OCI-LY3 (cell line): Measurements from ENCODE around the gene STRA6.

Experiments
- H2AFZ ChIP-seq: fragments of 200-600, 300-600 bp; shearing (Covaris generic); 2 replicates; pipeline ENCODE4 v1.6.0; 2014; ENCODE audit warnings: antibody characterized with exemption, low read depth, low read length
- H3K27ac ChIP-seq: fragments of 200-600, 300-600 bp; sonication (generic); 2 replicates; pipeline ENCODE4 v1.5.1; 2014; ENCODE audit warnings: mild to moderate bottlenecking, low read length, moderate library complexity, mixed read lengths
- H3K27me3 ChIP-seq: fragments of 200-600, 300-600 bp; sonication (generic); 2 replicates; pipeline ENCODE4 v1.6.1; 2014; ENCODE audit warnings: low read depth, low read length, mixed read lengths
- H3K36me3 ChIP-seq: fragments of 200-600, 300-600 bp; sonication (generic); replicated peaks from 2 replicates; pipeline ENCODE3; 2014; ENCODE audit warnings: low read depth, low read length, mixed read lengths
- H3K4me1 ChIP-seq: fragments of 300-600, 200-600 bp; sonication (generic); 2 replicates; pipeline ENCODE4 v1.6.1; 2014; ENCODE audit warnings: low read length, mixed read lengths
- H3K4me2 ChIP-seq: fragments of 200-600, 300-600 bp; sonication (generic); 2 replicates; pipeline ENCODE4 v1.6.1; 2014; ENCODE audit warnings: low read length, mixed read lengths
- H3K4me3 ChIP-seq: fragments of 300-600, 200-600 bp; sonication (generic); 2 replicates; pipeline ENCODE4 v1.5.1; 2014; ENCODE audit warnings: antibody characterized with exemption, mild to moderate bottlenecking, low read length, moderate library complexity
- H3K79me2 ChIP-seq: fragments of 300-600, 200-600 bp; shearing (Covaris generic); 2 replicates; pipeline ENCODE4 v1.6.1; 2014; ENCODE audit warnings: mild to moderate bottlenecking, low read length, mixed read lengths
- H3K9ac ChIP-seq: fragments of 300-600, 200-600 bp; shearing (Covaris generic); 2 replicates; pipeline ENCODE4 v1.6.0; 2014; ENCODE audit warnings: mild to moderate bottlenecking, low read length, moderate library complexity
- H3K9me3 ChIP-seq: fragments of 200-600, 300-600 bp; shearing (Covaris generic); 2 replicates; pipeline ENCODE4 v1.6.1; 2014; ENCODE audit warnings: low read length, mixed read lengths; ENCODE audit not compliant: insufficient read depth
- H4K20me1 ChIP-seq: fragments of 200-600, 300-600 bp; sonication (generic); 2 replicates; pipeline ENCODE4 v1.6.1; 2016; ENCODE audit warnings: low read length, mixed read lengths; ENCODE audit not compliant: insufficient read depth
- EZH2phosphoT487 ChIP-seq: fragments of 200-600 bp; shearing (Covaris generic); IDR thresholded peaks from 2 replicates; pipeline ENCODE4 v1.6.1; 2018; ENCODE audit warnings: antibody characterized with exemption, mixed run types, low read depth
- TF ChIP-seq, protein P1 (sequence below): fragments of 200-600, 300-600 bp; sonication (generic); IDR thresholded peaks from 2 replicates; pipeline ENCODE4 v1.5.1; 2014; ENCODE audit warnings: antibody characterized with exemption, low read length, low read depth

The STRA6 gene

GRCh38 chr15:74130155-74130848 is 72.3 kb downstream of the STRA6 start, which contains the start of gene ISLR2:
TSS of gene ISLR2 (plus strand) at chr15:74130586. CDS start at chr15:74132755, 2,169 bp downstream.
- Histone ChIP-seq H3K27ac (no peak within 1 kb of the TSS), H3K79me2 (no peaks in the 10 kb centered on the region), H3K27me3 (no peaks in the 10 kb centered on the region), H3K36me3 (no peaks in the 10 kb centered on the region), H2AFZ (no peak within 1 kb of the TSS), H3K9ac (no peak within 1 kb of the TSS), H3K4me2 (no peak within 1 kb of the TSS), H3K4me3 (no peak within 1 kb of the TSS), H4K20me1 (no peaks in the 10 kb centered on the region), H3K9me3 (no peaks in the 10 kb centered on the region), H3K4me1 (peaks cover 12% of the 10 kb centered on the region)
- TF ChIP-seq, protein P1, sequence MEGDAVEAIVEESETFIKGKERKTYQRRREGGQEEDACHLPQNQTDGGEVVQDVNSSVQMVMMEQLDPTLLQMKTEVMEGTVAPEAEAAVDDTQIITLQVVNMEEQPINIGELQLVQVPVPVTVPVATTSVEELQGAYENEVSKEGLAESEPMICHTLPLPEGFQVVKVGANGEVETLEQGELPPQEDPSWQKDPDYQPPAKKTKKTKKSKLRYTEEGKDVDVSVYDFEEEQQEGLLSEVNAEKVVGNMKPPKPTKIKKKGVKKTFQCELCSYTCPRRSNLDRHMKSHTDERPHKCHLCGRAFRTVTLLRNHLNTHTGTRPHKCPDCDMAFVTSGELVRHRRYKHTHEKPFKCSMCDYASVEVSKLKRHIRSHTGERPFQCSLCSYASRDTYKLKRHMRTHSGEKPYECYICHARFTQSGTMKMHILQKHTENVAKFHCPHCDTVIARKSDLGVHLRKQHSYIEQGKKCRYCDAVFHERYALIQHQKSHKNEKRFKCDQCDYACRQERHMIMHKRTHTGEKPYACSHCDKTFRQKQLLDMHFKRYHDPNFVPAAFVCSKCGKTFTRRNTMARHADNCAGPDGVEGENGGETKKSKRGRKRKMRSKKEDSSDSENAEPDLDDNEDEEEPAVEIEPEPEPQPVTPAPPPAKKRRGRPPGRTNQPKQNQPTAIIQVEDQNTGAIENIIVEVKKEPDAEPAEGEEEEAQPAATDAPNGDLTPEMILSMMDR: no peak
- TF ChIP-seq EZH2phosphoT487: no peak

DNA sequence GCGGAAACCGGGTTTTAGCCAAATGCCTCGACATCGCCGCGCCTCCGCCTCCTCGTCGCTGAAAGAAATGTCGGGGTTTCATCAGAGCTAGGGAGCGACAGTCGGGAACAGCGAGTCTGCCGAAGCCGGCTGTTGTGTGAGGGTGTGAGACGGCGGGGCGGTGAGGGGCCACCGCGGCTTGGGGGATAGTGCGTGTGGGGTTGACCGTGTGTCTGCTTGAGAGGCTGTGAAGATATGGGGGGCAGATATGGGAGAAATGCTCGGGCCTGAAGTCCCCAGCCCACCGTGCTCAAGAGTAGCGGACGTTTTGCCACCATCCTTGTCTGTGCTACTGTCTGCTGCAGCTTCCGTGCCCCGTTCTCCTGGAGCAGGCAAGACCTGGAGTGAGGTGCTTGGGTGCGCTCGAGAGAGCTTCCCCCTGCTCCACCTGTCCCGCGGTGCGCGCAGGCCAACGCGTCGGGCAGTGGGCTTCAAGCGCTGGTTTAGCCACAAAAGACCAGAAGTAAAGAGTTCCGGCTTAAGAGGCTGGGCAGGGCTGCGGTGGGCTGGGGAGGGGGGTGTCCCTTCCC is 72.9 kb downstream of the STRA6 start:
- Histone ChIP-seq H3K36me3 (no peaks in the 10 kb centered on the region), H2AFZ (no peak overlapping the region), H3K9me3 (no peaks in the 10 kb centered on the region), H3K4me3 (no peak overlapping the region), H3K27me3 (no peaks in the 10 kb centered on the region), H3K79me2 (no peaks in the 10 kb centered on the region), H4K20me1 (no peaks in the 10 kb centered on the region), H3K4me1 (peaks cover 18% of the 10 kb centered on the region), H3K27ac (no peak overlapping the region), H3K4me2 (no peak overlapping the region), H3K9ac (no peak overlapping the region)
- TF ChIP-seq, protein P1: no peak
- no peak for TF ChIP-seq EZH2phosphoT487
